ENCODE data around the gene IP6K3.

DNA sequence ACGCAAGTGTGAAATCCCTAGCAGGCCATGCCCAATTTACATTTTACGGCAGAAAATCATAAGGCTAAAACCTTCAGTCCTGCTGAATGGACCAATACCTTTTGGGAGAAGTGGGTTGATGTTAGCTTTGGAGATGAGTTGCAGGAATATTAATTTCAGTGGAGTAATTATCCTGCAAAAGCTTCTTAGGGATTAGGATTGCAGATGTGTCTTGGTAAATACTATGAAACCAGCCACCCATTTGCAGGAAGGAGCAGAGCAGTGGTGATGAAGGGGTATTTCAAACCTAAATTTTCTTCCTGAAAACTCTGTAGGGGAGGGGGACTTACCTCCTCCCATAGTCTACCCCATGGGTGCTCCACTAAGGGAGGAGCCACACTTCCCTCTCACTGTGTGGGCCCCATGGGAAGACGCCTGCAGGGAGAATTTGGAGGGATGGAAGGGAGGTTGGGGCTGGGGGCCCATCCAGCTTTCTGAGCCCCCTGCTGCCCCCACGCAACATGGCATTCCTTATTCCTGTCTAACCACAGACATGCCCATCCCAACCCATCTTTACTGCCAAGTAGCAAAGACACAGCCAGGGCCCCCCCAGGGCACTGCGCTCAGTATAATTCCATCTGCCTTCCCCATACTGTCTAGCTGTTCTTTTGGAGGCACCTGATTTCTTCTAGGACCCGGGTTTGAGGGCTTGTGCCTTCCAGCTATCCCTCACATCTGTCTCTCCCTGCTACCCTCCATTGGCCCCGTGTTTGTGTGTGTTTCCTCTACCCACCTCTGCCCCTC is 20.6 kb downstream of the IP6K3 start:
- TF ChIP-seq FOXP2 (optimal IDR thresholded peaks at IDR 0.05; ENCODE audit: borderline replicate concordance, extremely low read depth, extremely low read length, insufficient read depth) = no peak
- TF ChIP-seq, protein P1, sequence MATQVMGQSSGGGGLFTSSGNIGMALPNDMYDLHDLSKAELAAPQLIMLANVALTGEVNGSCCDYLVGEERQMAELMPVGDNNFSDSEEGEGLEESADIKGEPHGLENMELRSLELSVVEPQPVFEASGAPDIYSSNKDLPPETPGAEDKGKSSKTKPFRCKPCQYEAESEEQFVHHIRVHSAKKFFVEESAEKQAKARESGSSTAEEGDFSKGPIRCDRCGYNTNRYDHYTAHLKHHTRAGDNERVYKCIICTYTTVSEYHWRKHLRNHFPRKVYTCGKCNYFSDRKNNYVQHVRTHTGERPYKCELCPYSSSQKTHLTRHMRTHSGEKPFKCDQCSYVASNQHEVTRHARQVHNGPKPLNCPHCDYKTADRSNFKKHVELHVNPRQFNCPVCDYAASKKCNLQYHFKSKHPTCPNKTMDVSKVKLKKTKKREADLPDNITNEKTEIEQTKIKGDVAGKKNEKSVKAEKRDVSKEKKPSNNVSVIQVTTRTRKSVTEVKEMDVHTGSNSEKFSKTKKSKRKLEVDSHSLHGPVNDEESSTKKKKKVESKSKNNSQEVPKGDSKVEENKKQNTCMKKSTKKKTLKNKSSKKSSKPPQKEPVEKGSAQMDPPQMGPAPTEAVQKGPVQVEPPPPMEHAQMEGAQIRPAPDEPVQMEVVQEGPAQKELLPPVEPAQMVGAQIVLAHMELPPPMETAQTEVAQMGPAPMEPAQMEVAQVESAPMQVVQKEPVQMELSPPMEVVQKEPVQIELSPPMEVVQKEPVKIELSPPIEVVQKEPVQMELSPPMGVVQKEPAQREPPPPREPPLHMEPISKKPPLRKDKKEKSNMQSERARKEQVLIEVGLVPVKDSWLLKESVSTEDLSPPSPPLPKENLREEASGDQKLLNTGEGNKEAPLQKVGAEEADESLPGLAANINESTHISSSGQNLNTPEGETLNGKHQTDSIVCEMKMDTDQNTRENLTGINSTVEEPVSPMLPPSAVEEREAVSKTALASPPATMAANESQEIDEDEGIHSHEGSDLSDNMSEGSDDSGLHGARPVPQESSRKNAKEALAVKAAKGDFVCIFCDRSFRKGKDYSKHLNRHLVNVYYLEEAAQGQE (IDR thresholded peaks at IDR 0.05; ENCODE audit: insufficient read depth in 1 of 2, low read depth in 2 of 2, low read length in 2 of 2) = no peak

Data from PFSK-1 (cell line).